ENCODE results near the gene OR4K5.
"Not testable (repeated sequence)": the region's sequence is repeated elsewhere in the genome, so short reads cannot be mapped to it uniquely, and the experiment has no call there.

Gene OR4K5

GRCh38 chr14:19920021-19920657 is at the start of gene OR4K5:
TSS of gene OR4K5 (plus strand) at chr14:19920607. CDS start at chr14:19920607, 0 bp downstream.
- DNase-seq: no peak

- DNase-seq: no peak
These were observed 47.2 kb upstream of the OR4K5 start for GRCh38 chr14:19873178-19873577.

GRCh38 chr14:19874842-19875241 is 45.6 kb upstream of the OR4K5 start, which contains the start of gene OR4K2:
TSS of gene OR4K2 (plus strand) at chr14:19875142. CDS start at chr14:19876268, 1,126 bp downstream.
- no peak for DNase-seq

GRCh38 chr14:19878029-19878642 is 42.3 kb upstream of the OR4K5 start:
- DNase-seq: no peak

- DNase-seq: no peak
These were observed 25.1 kb upstream of the OR4K5 start for GRCh38 chr14:19895282-19895681.

- no peak for DNase-seq
These were observed 19.4 kb upstream of the OR4K5 start for GRCh38 chr14:19900999-19901398.

GRCh38 chr14:19902409-19902808 is 18.0 kb upstream of the OR4K5 start:
- no peak for DNase-seq

- no peak for DNase-seq
These were observed 13.7 kb upstream of the OR4K5 start for GRCh38 chr14:19906665-19907064.

GRCh38 chr14:19911114-19911513 is 9.3 kb upstream of the OR4K5 start:
- no peak for DNase-seq

GRCh38 chr14:19917243-19917642 is 3.2 kb upstream of the OR4K5 start:
- DNase-seq: no peak

- DNase-seq: no peak
These were observed 2.4 kb upstream of the OR4K5 start for GRCh38 chr14:19917955-19918518.

- no peak for DNase-seq
These were observed 1.7 kb upstream of the OR4K5 start for GRCh38 chr14:19918553-19919264.

GRCh38 chr14:19930617-19931016 is 10.2 kb downstream of the OR4K5 start, which contains the start of gene OR4K1:
TSS of gene OR4K1 (plus strand) at chr14:19930917. CDS start at chr14:19935667, 4,750 bp downstream.
- DNase-seq: no peak

GRCh38 chr14:19941668-19942067 is 21.3 kb downstream of the OR4K5 start:
- no peak for DNase-seq

GRCh38 chr14:19947413-19948090 is 27.1 kb downstream of the OR4K5 start:
- DNase-seq: no peak

- DNase-seq: no peak
These were observed 28.8 kb downstream of the OR4K5 start for GRCh38 chr14:19949218-19949617.

GRCh38 chr14:19969735-19970134 is 49.3 kb downstream of the OR4K5 start:
- DNase-seq: not testable (repeated sequence)
